Left hindlimb (tissue), 1 donor: ENCODE data around the gene EZH2.

Source experiments
- DNase-seq: peaks from one replicate; pipeline ENCODE4 v3.0.0-alpha.2; 2018

The EZH2 gene

GRCh38 chr7:148898845-148899484 lies 14.9 kb upstream of the EZH2 start:
- DNase-seq, result no peak

- DNase-seq, result no peak
Measured at GRCh38 chr7:148894591-148894990, 10.5 kb upstream of the EZH2 start.

- DNase-seq, result no peak
Measured at GRCh38 chr7:148893071-148893470, 9.0 kb upstream of the EZH2 start.

DNA sequence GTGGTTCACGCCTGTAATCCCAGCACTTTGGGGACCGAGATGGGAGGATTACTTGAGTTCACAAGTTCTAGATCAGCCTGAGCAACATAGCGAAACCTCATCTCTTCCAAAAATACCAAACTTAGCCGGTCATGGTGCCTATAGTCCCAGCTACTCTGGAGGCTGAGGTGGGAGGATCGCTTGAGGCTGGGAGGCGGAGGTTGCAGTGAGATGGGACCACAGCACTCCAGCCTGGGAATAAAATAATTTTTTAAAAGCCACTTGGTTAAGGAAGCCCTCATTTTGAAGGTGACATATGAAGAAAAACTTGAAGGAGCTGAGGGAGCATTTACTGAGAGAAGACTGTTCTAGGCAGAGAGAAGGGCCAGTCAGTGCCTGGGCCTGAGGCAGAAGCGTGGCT lies 4.2 kb upstream of the EZH2 start:
- DNase-seq, result no peak

GRCh38 chr7:148886844-148887243 lies 2.8 kb upstream of the EZH2 start:
- DNase-seq, result no peak

DNA sequence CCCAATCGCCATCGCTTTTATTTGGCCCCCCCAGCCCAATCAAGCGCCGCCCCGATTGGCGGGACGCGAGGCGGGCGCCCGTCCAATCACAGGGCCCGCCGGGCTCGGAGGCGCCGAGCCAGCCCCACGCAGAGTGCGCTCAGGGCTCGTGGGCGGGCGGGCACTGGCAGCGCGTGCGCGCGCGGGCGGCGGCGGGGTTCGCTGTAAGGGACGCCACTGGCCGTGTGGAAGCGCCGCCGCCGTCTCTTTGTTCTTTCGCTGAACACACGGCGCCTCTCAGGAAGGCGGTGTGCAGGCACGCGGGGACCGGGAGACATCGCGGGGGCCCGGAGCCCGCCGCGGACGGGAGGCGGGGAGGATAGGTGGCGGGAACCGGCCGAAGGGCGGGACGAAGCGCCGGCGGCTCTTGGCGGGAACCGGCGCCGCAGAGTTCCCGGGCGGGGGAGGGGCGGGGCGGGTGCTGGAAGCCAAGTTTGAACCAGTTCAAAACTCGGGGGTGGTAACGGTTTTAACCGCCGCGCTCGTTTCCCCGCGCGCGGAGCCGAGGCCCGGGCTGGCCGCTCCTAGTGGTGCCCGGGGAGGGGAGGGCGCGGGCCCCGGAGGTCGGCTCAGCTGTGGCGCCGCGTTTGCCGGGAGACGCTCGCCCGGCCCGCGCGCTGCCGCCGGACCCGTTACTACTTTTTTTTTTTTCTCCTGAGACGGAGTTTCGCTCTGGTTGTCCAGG lies 370 bp upstream of the EZH2 start:
- peak; percentile 96 for DNase-seq

DNA sequence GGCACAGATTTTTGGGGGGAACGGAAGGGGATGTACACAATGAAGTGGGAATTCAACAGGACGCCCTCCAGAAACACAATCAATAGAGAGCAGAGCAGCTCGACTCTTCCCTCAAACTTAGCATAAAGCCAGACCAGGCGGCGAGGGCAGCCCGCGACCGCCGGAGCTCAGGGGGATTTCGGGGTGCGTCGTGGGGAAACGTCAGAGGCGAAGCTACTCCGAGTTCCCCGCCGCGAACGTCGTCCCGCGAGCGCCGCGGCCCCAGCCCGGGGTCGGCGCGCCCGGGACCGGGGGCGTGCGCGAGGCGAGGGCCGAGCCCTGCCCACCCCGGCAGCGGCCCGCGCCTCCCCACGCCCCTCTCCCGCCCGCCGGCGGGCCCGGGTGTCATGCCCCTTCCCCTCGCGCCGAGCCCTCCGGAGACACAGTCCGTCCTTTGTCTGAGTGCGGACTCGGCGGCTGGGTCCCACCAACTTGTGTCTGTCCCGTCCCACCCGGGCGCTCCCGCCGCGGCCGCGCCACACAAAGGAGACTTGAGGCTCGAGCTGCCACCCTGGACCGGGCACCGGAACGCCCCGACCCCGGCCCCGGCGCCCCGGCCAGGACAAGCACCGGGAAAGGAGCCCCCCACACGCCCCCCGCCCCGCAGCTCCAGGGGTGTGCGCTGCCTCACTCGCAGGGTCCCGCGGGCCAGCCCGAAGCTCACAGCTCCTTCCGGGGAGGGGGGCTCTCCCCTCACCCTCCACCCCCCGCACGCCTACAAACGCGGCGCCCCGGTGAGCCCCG lies 634 bp downstream of the EZH2 start:
- peak; percentile 66 for DNase-seq

- DNase-seq, result peak; percentile 30
Measured at GRCh38 chr7:148882841-148883265, 1.2 kb downstream of the EZH2 start.

DNA sequence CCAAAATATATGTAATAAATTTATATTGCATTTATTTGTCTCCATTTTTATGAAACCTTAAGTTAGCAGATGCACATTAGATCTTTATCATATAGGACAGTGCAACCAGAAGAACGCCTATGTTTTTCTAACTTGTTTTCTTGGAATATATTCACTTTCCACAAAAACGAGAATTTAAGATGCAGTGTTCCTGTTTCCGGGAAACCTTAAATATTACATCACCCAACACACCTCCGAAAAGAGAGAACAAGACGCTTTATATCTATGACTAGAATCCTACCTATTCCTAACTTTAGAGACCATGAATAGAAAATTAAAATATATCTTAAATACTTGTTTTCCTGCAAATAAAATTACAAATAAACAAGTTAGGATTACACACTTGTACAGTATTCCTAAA lies 1.9 kb downstream of the EZH2 start:
- no peak for DNase-seq

GRCh38 chr7:148878317-148878716 lies 5.8 kb downstream of the EZH2 start:
- no peak for DNase-seq

DNA sequence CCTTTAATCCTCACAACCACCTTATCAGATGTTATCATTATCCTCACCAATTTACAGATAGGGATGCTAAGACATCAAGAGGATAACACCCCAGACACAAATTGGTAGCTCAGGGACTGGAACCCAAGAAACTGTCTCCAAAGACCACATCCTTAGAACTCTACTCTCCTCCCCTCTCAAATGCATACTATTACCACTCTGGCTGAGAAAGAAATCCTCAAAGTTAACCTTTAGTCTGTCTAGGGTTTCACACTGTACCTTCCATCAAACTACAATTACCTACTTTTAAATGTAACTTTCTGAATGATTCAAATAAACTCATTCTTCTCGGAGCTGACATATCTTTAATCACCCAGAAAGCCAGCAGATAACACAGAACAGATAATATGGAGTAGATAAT lies 6.6 kb downstream of the EZH2 start:
- DNase-seq, result no peak

- no peak for DNase-seq
Measured at GRCh38 chr7:148872188-148872587, 11.9 kb downstream of the EZH2 start.

DNA sequence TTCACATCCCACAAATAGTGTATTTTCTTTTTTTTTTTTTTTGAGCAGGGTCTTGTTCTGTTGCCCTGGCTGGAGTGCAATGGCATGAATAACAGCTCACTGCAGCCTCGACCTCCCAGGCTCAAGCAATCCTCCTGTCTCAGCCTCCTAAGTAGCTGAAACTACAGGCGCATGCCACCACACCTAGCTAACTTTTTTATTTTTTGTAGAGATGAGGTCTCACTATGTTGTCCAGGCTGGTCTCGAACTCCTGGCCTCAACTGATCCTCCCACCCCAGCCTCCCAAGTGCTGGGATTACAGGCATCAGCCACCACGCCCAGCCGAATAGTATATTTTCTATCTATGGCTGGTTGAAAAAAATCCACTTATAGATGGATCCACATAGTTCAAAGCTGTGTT lies 12.5 kb downstream of the EZH2 start:
- no peak for DNase-seq

- no peak for DNase-seq
Measured at GRCh38 chr7:148871030-148871429, 13.1 kb downstream of the EZH2 start.

GRCh38 chr7:148868378-148868674 lies 15.8 kb downstream of the EZH2 start:
- no peak for DNase-seq

GRCh38 chr7:148867596-148868377 lies 16.3 kb downstream of the EZH2 start:
- DNase-seq, result no peak

DNA sequence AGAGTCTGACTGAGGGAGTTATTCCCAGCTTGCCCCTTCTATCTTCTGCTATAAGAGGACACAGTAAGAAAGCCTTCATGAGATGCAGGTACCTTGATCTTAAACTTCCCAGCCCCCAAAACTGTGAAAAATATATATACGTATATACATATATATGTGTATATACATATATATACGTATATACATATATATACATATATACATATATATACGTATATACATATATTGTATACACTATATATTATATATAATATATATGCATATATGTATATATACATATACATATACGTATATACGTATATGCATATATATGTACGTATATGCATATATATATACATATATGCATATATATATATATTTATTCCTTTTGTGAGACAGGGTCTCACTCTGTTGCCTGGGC lies 17.7 kb downstream of the EZH2 start:
- no peak for DNase-seq

DNA sequence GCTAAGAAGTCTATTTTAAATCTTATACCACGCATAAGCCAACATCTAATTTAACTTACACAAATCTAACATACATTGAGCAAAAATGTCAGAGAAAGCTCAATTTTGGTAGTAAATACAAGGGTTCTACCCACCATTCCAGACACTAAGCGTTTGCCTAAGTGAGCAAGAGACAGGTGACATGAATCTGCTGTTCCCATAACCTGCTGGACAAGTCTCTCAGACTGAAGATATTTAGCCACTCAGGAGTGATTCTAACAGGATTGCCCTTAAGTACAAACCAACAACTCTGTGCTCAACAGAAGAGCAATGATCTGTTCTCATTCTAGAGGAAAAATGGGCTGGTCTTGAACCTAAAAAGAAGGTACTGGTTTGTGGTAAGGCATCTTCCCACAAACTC lies 18.8 kb downstream of the EZH2 start:
- DNase-seq, result no peak

DNA sequence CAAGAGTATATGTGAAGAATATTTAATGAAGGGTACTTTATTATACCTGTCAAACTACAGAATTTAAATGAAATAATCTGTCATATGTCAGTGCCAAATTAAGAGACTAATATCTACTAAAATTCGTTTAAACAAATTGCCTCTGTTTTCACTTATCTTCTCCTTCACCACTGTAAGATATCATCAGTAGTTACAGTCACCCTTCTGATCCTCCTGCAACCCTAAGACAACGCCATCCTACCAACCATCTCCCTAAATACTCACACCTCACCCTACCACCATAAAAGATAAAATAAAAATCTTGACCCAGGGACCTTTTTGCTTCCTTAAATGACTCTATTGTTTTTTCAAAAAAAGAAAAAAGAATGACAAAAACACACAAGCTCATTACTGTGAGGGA lies 20.8 kb downstream of the EZH2 start:
- no peak for DNase-seq

- no peak for DNase-seq
Measured at GRCh38 chr7:148862481-148862880, 21.6 kb downstream of the EZH2 start.

- DNase-seq, result no peak
Measured at GRCh38 chr7:148858489-148858888, 25.6 kb downstream of the EZH2 start.

DNA sequence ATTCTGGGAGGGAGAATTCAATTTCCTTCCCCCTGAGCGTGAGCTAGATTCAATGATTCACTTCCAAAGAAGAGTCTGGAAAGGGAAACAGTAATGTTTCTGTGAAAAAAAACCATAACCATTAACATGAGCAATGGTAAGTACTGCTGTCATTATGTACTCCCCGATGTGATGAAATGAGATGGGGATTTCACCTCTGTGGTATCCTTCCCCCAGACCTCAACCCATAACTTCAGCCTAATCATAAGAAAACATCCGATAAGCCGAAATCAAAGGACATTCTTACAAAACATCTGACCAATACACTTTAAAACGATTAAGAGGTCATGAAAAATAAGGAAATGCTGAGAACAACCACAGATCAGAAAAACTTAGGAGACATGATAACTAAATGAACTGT lies 27.2 kb downstream of the EZH2 start:
- no peak for DNase-seq

- DNase-seq, result no peak
Measured at GRCh38 chr7:148856578-148856881, 27.6 kb downstream of the EZH2 start.

GRCh38 chr7:148854983-148855382 lies 29.1 kb downstream of the EZH2 start:
- DNase-seq, result no peak
